ENCODE results near the gene CTCFL.

- TF ChIP-seq SUZ12 (IDR thresholded peaks at IDR 0.05; ENCODE audit: extremely low read depth, insufficient read depth, insufficient read length): no peak
- TF ChIP-seq YY1 (IDR thresholded peaks at IDR 0.05; ENCODE audit: insufficient read depth, insufficient read length): no peak
Measured at GRCh38 chr20:57570920-57571319, 46.0 kb upstream of the CTCFL start.

Measured in NT2/D1 (cell line).